Mucosa of descending colon (tissue), 3 donors: Measurements from ENCODE around the gene SHISA5. TPM values are rescaled to one million over a fixed set of nuclear protein-coding genes. Genes with fewer than 3 reads are reported as not detected.

Source experiments
- ATAC-seq: fragments of 200-7000 bp; cut with Tn5 transposase; one replicate; pipeline ENCODE4 v1.9.1; 2020; ENCODE audit warnings: mild to moderate bottlenecking, moderate library complexity
- DNase-seq, 3 donors: peaks; one replicate each; pipeline ENCODE4 v3.0.0-alpha.2; 2020
- H3K36me3 ChIP-seq: fragments of 200-600 bp; one replicate; pipeline ENCODE4 v1.8.0; 2021; ENCODE audit warnings: low read depth, mild to moderate bottlenecking
- H3K4me1 ChIP-seq: fragments of 200-600 bp; one replicate; pipeline ENCODE4 v1.8.0; 2021; ENCODE audit warnings: low read depth, mild to moderate bottlenecking
- H3K4me3 ChIP-seq: fragments of 200-600 bp; one replicate; pipeline ENCODE4 v1.8.0; 2021; ENCODE audit warnings: mild to moderate bottlenecking
- H3K9me3 ChIP-seq: fragments of 200-600 bp; one replicate; pipeline ENCODE4 v1.8.0; 2021; ENCODE audit warnings: mild to moderate bottlenecking
- intact Hi-C, 2 donors: fragments of 100-400 bp; cut with DNase I in 1 of 2; cut with micrococcal nuclease in 1 of 2; formaldehyde crosslinking; loops; one replicate each; pipeline versions ENCODE4 v1.11.0 to v1.11.1; 2022; cut with DNase I, micrococcal nuclease
- total RNA-seq, 3 donors: library from RNA; stranded (reverse); fragmentation: NEBNext Ultra II Directional in 2 of 3; extraction: Animal tissue kit (Norgen Biotek cat#: 25700) in 2 of 3; gene quantifications; one replicate each; pipeline versions ENCODE4 v1.2.1 to v1.2.4, GENCODE V29; 2021 to 2023
- TF ChIP-seq, protein P1 (sequence below): fragments of 200-600 bp; IDR thresholded peaks from one replicate; pipeline ENCODE4 v1.8.0; 2022; ENCODE audit warnings: antibody characterized with exemption, mild to moderate bottlenecking
- donor health status: DM: no; HTN: no; CAD: no; lungs with moderate emphysema.
- donor health status: DM: no; HTN: no; CAD: no.
- donor health status: DM: no; HTN: yes; CAD: no.

SHISA5 gene
- total RNA-seq, 3 donors from 2014 or later: 106 to 120 (median 115) TPM

DNA sequence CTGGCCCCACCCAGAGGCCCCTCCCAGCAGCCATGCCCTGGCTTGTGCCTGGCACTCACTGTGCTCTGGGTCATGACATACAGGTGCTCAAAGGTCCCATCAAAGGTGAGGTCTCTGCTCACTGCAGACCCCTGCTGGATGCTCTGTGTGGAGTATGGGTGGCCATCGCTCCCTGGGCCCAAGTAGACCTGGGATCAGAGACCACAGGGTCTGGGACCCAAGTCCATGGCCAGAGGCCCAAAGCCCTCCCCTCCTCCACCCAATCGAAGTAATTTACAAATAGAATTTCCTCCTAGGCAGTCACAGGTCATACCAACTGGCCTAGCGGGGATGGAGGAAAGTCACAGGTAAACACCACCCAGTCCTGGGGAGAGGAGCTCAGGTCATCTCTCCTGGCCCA, 81.7 kb downstream of the SHISA5 start:
- TF ChIP-seq, protein P1, sequence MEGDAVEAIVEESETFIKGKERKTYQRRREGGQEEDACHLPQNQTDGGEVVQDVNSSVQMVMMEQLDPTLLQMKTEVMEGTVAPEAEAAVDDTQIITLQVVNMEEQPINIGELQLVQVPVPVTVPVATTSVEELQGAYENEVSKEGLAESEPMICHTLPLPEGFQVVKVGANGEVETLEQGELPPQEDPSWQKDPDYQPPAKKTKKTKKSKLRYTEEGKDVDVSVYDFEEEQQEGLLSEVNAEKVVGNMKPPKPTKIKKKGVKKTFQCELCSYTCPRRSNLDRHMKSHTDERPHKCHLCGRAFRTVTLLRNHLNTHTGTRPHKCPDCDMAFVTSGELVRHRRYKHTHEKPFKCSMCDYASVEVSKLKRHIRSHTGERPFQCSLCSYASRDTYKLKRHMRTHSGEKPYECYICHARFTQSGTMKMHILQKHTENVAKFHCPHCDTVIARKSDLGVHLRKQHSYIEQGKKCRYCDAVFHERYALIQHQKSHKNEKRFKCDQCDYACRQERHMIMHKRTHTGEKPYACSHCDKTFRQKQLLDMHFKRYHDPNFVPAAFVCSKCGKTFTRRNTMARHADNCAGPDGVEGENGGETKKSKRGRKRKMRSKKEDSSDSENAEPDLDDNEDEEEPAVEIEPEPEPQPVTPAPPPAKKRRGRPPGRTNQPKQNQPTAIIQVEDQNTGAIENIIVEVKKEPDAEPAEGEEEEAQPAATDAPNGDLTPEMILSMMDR: no peak
- Histone ChIP-seq H3K4me3 (no peak overlapping the region), H3K9me3 (no peaks in the 10 kb centered on the region), H3K36me3 (no peaks in the 10 kb centered on the region), H3K4me1 (peaks cover 14% of the 10 kb centered on the region)
- intact Hi-C loops: no loop called here
- DNase-seq (no peak), ATAC-seq (no peak)

DNA sequence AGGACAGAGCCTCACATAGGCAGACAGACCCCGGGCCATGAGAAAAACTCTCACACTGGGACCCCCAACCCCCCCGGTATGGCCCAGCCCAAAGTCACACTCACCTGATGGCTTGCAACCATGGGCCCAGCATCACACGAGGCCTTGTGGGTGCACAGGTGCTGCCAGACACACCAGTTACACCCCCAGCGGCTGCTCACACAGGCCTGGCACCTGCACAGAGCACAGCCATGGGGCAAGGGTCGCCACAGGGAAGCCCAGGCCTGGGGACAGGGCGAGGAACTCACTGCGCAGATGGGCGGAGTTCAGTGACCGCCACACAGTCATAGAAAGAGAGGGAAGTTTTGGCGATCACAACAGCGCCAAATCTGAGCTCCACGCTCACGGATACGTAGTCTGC, 83.4 kb downstream of the SHISA5 start:
- TF ChIP-seq, protein P1: no peak
- H3K9me3 ChIP-seq: no peaks in the 10 kb centered on the region
- intact Hi-C loops: no loop called here
- no peaks in the 10 kb centered on the region for H3K36me3 ChIP-seq
- H3K4me3 ChIP-seq: no peak overlapping the region
- no peaks in the 10 kb centered on the region for H3K4me1 ChIP-seq
- ATAC-seq (no peak), DNase-seq (no peak)

DNA sequence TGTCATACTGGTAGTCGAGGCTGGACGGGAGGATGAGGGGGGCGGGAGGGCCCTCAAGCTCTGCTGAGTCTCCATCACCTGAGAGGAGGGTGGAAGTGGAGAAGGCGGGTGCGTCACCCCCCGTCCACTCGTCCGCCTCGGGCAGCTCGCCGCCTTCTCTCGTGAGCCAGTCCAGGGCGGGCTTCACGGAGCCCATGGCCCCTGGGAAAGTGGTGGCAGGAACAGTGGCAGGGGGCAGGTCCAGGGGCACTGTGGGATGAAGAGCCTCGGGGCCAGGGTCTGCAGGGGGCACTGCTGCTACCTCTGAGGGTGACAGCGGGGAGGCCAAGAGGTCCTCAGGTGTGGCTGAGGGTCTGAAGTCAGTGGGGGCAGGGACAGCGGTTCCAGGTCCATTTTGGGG, 84.4 kb downstream of the SHISA5 start:
- Histone ChIP-seq H3K36me3 (no peaks in the 10 kb centered on the region), H3K9me3 (no peaks in the 10 kb centered on the region), H3K4me1 (no peaks in the 10 kb centered on the region), H3K4me3 (no peak overlapping the region)
- ATAC-seq (no peak), DNase-seq (no peak)
- intact Hi-C loops: no loop called here
- TF ChIP-seq, protein P1: no peak

DNA sequence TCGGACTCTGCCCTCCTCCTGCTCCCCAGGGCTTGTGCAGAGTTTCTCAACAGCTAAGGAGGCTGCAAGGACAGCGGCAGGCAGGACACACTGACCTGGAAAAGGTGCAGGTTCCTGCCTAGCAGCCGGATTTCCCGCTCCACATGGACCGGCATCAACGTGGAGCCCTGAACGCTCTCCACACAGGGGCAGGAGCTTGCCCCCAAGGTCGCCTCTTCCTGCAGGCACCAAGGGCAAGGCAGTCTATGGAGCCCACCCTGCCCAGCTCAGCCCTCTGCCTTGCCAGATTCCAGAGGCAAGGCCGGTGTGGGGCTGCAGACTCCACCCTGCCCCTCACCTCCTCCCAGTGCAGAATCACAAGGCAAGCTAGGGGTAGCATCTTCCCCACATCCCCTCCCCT, 84.8 kb downstream of the SHISA5 start:
- ATAC-seq (no peak), DNase-seq (no peak)
- Histone ChIP-seq H3K9me3 (no peaks in the 10 kb centered on the region), H3K36me3 (no peaks in the 10 kb centered on the region), H3K4me3 (no peak overlapping the region), H3K4me1 (no peaks in the 10 kb centered on the region)
- intact Hi-C loops: no loop called here
- TF ChIP-seq, protein P1: no peak

DNA sequence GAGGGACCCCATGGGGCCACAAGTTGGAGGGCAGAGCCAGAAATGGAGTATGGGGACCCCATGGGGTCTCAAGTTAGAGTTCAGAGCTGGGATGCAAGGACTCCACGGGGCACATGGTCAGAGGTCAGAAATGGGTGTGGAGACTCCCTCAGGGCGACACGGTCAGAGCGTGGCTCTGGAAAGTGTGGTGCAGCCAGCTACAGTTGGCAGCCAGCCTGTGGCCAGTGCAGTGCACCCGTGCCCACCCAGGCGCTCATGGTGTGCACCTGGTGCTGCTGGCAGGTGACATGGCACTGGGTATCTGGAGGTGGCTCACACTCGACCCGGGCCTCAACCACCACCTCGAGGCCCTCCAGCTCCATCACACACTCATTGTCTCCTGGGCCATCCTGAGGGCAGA, 85.3 kb downstream of the SHISA5 start:
- no peaks in the 10 kb centered on the region for H3K9me3 ChIP-seq
- intact Hi-C loops: no loop called here
- TF ChIP-seq, protein P1: no peak
- no peaks in the 10 kb centered on the region for H3K36me3 ChIP-seq
- ATAC-seq (no peak), DNase-seq (no peak)
- no peaks in the 10 kb centered on the region for H3K4me1 ChIP-seq
- no peak overlapping the region for H3K4me3 ChIP-seq

DNA sequence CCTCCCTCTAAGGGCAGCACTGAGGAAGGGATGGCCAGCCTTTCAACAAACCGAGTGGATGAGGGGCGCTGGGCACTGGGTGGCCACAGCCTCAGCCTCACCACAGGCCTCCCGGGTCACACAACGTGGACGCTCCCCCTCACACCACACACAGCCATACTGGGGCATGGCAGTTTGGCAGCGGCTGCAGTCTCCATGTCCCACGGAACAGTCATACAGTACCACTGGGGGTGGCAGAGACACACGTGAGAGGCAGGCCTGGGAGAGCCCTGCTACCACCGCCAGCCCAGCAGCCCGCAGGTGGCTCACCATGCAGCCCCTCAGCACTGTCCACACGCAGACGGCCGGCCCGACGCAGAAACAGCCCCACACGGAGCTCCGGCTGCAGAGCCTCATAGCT, 85.8 kb downstream of the SHISA5 start:
- H3K9me3 ChIP-seq: no peaks in the 10 kb centered on the region
- no peaks in the 10 kb centered on the region for H3K36me3 ChIP-seq
- intact Hi-C loops: no loop called here
- no peak for ATAC-seq
- no peak for DNase-seq
- TF ChIP-seq, protein P1: no peak
- no peaks in the 10 kb centered on the region for H3K4me1 ChIP-seq
- H3K4me3 ChIP-seq: no peak overlapping the region
